Endothelial cell of umbilical vein (primary cell): Measurements from ENCODE around the gene DOCK1. TPM values are rescaled to one million over a fixed set of nuclear protein-coding genes. Genes with fewer than 3 reads are reported as not detected.

ENCODE experiments used
- BruUV-seq: library from RNA; stranded (reverse); fragments of 400-500 nt; replicated peaks from 2 replicates; lab custom pipeline; 2021; lab: Mats Ljungman, UMichigan
- CTCF ChIA-PET: fragments of 300-600, 350-600 bp; sonication (Branson Sonifier 250); formaldehyde crosslinking; loops from one replicate; lab custom pipeline; 2021; ENCODE audit warnings: antibody characterized with exemption, inconsistent platforms; lab: Charles Lee
- POLR2A ChIA-PET: fragments of 300-600, 350-600 bp; sonication (Branson Sonifier 250); formaldehyde crosslinking; loops from one replicate; lab custom pipeline; 2021; ENCODE audit warnings: antibody characterized with exemption, inconsistent platforms; lab: Charles Lee
- DNase-seq: peaks from one replicate; pipeline ENCODE4 v3.0.0-alpha.2; 2011; ENCODE audit warnings: low read depth, low spot score
- FAIRE-seq: peaks from 2 replicates; lab custom pipeline; 2011; peaks lifted over from hg19 to GRCh38; lab: Jason Lieb, UNC
- H2AFZ ChIP-seq: 2 replicates; pipeline ENCODE4 v1.6.0; 2012; ENCODE audit warnings: low read depth, low read length, control low read depth, inconsistent platforms
- H3K27ac ChIP-seq: 2 replicates; pipeline ENCODE4 v1.5.1; 2011; ENCODE audit warnings: low read depth, mild to moderate bottlenecking, control low read depth, low read length, moderate library complexity; ENCODE audit not compliant: insufficient read depth
- H3K27me3 ChIP-seq, 2 experiments: 2 replicates each; pipeline versions ENCODE4 v1.6.0 to v1.6.1; 2011; ENCODE audit warnings: low read length in 2 of 2, mixed read lengths in 1 of 2; ENCODE audit not compliant: control insufficient read depth in 2 of 2, insufficient read depth in 2 of 2
- H3K36me3 ChIP-seq, 2 experiments: 2 replicates in 1 of 2; 3 replicates in 1 of 2; pipeline ENCODE4 v1.5.1; 2011; ENCODE audit warnings: low read length in 2 of 2, mild to moderate bottlenecking in 1 of 2, moderate library complexity in 1 of 2; ENCODE audit not compliant: control insufficient read depth in 2 of 2, insufficient read depth in 2 of 2; ENCODE audit errors: extremely low read depth in 1 of 2
- H3K4me1 ChIP-seq: 3 replicates; pipeline ENCODE4 v1.5.1; 2011; ENCODE audit warnings: mild to moderate bottlenecking, low read length; ENCODE audit not compliant: control insufficient read depth, insufficient read depth; ENCODE audit errors: extremely low read depth
- H3K4me2 ChIP-seq: 2 replicates; pipeline ENCODE4 v1.6.1; 2011; ENCODE audit warnings: low read length, control low read depth, mixed read lengths; ENCODE audit not compliant: insufficient read depth
- H3K4me3 ChIP-seq, 3 experiments: fragments of 200-600 bp in 1 of 3; sonication (generic), shearing (Covaris generic) in 1 of 3; replicated peaks in 1 of 3; 2 replicates each; pipeline ENCODE4 v1.5.1; 2011 to 2016; ENCODE audit warnings: control low read depth in 3 of 3, low read length in 3 of 3, mild to moderate bottlenecking in 2 of 3, inconsistent platforms in 1 of 3, low read depth in 1 of 3, moderate library complexity in 1 of 3; ENCODE audit not compliant: insufficient read depth in 1 of 3
- H3K79me2 ChIP-seq: 2 replicates; pipeline ENCODE4 v1.6.0; 2012; ENCODE audit warnings: low read length, inconsistent platforms; ENCODE audit not compliant: control insufficient read depth, insufficient read depth
- H3K9ac ChIP-seq: replicated peaks from 2 replicates; pipeline ENCODE3; 2011; ENCODE audit warnings: low read length, control low read depth; ENCODE audit not compliant: insufficient read depth; ENCODE audit errors: extremely low read depth
- H3K9me1 ChIP-seq: replicated peaks from 3 replicates; pipeline ENCODE4 v1.6.0; 2011; ENCODE audit warnings: mild to moderate bottlenecking, low read length; ENCODE audit not compliant: control insufficient read depth, insufficient read depth; ENCODE audit errors: extremely low read depth
- H3K9me3 ChIP-seq: replicated peaks from 2 replicates; pipeline ENCODE4 v1.5.1; 2012; ENCODE audit warnings: low read length, inconsistent platforms; ENCODE audit not compliant: control insufficient read depth, insufficient read depth
- H4K20me1 ChIP-seq: replicated peaks from 2 replicates; pipeline ENCODE3; 2011; ENCODE audit warnings: mild to moderate bottlenecking, low read length; ENCODE audit not compliant: control insufficient read depth, insufficient read depth; ENCODE audit errors: extremely low read depth
- EZH2 ChIP-seq: IDR thresholded peaks from 2 replicates; pipeline ENCODE4 v1.6.1; 2012; ENCODE audit warnings: borderline replicate concordance, low read depth, mild to moderate bottlenecking, moderate library complexity, low read length, inconsistent platforms; ENCODE audit not compliant: severe bottlenecking
- FOS ChIP-seq: IDR thresholded peaks from 2 replicates; pipeline ENCODE4 v1.6.1; 2011; ENCODE audit warnings: mild to moderate bottlenecking, low read length, moderate library complexity, borderline replicate concordance; ENCODE audit not compliant: insufficient read depth
- GATA2 ChIP-seq: IDR thresholded peaks from 2 replicates; pipeline ENCODE4 v1.7.0; 2011; ENCODE audit warnings: low read depth, mild to moderate bottlenecking, moderate library complexity, mixed read lengths, low read length; ENCODE audit not compliant: insufficient read length, insufficient read depth
- JUN ChIP-seq: IDR thresholded peaks from 2 replicates; pipeline ENCODE4 v1.6.1; 2011; ENCODE audit warnings: borderline replicate concordance, low read depth; ENCODE audit not compliant: insufficient read length, insufficient read depth
- MYC ChIP-seq: IDR thresholded peaks from one replicate; pipeline ENCODE4 v1.6.1; 2011; ENCODE audit warnings: mild to moderate bottlenecking, low read depth, low read length
- POLR2A ChIP-seq: IDR thresholded peaks from 2 replicates; pipeline ENCODE4 v1.6.1; 2012; ENCODE audit warnings: low read depth, mild to moderate bottlenecking, control low read depth, low read length
- POLR2AphosphoS5 ChIP-seq: IDR thresholded peaks from 2 replicates; pipeline ENCODE4 v1.6.1; 2012; ENCODE audit warnings: low read depth, mild to moderate bottlenecking, control low read depth, low read length, moderate library complexity; ENCODE audit not compliant: insufficient read depth
- dilution Hi-C: fragments of 300-500 bp; cut with MboI; formaldehyde crosslinking; loops from one replicate; pipeline ENCODE4 v1.15.0; 2019; ENCODE audit warnings: low sequenced_read_pairs; ENCODE audit not compliant: extremely low pct_ligation_motif_present
- intact Hi-C: fragments of 100-400 bp; cut with micrococcal nuclease; formaldehyde crosslinking; loops from one replicate; pipeline ENCODE4 v1.10.0; 2022
- polyA plus RNA-seq, 4 experiments: library from polyadenylated mRNA; depleted of rRNA in 3 of 4; stranded (reverse) in 3 of 4; unstranded in 1 of 4; fragments of >200 nt; gene quantifications; 2 replicates each; pipeline versions ENCODE4 v1.2.1 to v1.2.3, GENCODE V29; 2011 to 2012; ENCODE audit warnings: missing spikeins in 1 of 4
- total RNA-seq: library from RNA; stranded (reverse); gene quantifications from 2 replicates; pipeline ENCODE4 v1.2.3, GENCODE V29; 2021
- TF ChIP-seq, protein P1 (sequence below): IDR thresholded peaks from 2 replicates; pipeline ENCODE4 v1.6.1; 2011; ENCODE audit not compliant: insufficient read depth, insufficient read length
- TF ChIP-seq, protein P2 (sequence below), 2 donors: IDR thresholded peaks; 1 replicate in 1 of 2; 2 replicates in 1 of 2; pipeline ENCODE4 v1.5.1; 2011; ENCODE audit warnings: low read length in 2 of 2, mild to moderate bottlenecking in 2 of 2, moderate library complexity in 2 of 2, control low read depth in 1 of 2, inconsistent platforms in 1 of 2, low read depth in 1 of 2; ENCODE audit not compliant: insufficient read depth in 1 of 2; ENCODE audit errors: extremely low read depth in 1 of 2

Gene DOCK1
- total and polyA plus RNA-seq, 2 donors (not counting 3 experiments of a cell fraction or from before 2014, with no cell fraction given): 22.5 to 83.1 TPM

DNA sequence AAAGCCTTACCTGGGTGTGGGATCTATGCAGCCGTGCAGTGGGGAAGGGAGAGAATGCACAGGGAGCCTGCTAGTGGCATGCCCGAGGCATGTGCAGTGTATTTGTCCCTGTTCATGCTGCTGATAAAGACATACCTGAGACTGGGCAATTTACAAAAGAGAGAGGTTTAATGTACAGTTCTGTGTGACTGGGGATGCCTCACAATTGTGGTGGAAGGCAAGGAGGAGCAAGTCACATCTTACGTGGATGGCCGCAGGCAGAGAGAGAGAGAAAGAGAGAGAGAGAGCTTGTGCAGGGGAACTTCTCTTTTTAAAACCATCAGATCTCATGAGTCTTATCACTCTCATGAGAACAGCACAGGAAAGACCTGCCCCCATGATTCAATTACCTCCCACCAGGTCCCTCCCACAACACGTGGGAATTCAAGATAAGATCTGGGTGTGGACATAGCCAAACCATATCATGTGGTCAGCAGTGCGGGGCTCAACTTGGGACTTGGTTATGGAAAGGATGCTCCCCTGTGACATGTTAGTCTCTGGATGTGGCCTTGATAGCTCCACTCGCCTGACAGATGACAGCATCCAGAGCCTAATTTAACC is 128.9 kb downstream of the DOCK1 start:
- FAIRE-seq: no peak
- TF ChIP-seq, protein P1, sequence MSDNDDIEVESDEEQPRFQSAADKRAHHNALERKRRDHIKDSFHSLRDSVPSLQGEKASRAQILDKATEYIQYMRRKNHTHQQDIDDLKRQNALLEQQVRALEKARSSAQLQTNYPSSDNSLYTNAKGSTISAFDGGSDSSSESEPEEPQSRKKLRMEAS: no peak
- no peak for TF ChIP-seq EZH2
- TF ChIP-seq POLR2AphosphoS5: no peak
- POLR2A ChIA-PET: interaction anchor here (0.5 kb wide), 1 partner anchor 8 kb away, joined by 3 read pairs; no protein-coding TSS in a partner anchor
- H2AFZ ChIP-seq: no peak overlapping the region
- H3K9ac ChIP-seq: no peak overlapping the region
- no peaks in the 10 kb centered on the region for H3K27me3 ChIP-seq
- CTCF ChIA-PET: no interaction called here
- H3K4me1 ChIP-seq: no peaks in the 10 kb centered on the region
- dilution Hi-C loops (no loop called here), intact Hi-C loops (no loop called here)
- H3K4me2 ChIP-seq: no peak overlapping the region
- H3K36me3 ChIP-seq: peaks cover 15 to 31% of the 10 kb centered on the region in 2 experiments
- no peaks in the 10 kb centered on the region for H3K9me1 ChIP-seq
- H3K4me3 ChIP-seq: no peak overlapping the region
- BruUV-seq: no TSS peak
- DNase-seq: no peak
- H4K20me1 ChIP-seq: no peaks in the 10 kb centered on the region
- H3K9me3 ChIP-seq: no peaks in the 10 kb centered on the region
- H3K27ac ChIP-seq: no peak overlapping the region
- no peaks in the 10 kb centered on the region for H3K79me2 ChIP-seq

DNA sequence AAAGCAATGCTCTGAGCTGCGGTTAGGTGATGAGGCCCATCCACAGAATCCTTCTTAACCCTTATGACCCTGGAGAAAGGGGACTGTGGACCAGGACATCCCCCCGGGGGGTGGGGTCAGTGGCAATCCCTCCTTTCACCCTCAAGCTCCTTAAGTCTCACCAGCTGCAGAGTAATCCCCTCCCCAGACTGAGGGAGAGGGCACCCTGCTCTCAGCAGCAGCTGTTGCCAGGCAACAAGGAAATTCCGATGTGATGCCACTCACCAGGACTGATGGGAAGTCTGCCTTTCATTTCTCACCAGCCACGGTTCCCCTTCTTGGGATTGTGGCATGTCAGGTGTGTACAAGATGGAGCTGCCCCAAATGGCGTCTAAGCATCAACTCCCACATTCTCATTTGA is 129.6 kb downstream of the DOCK1 start:
- no peak overlapping the region for H3K27ac ChIP-seq
- dilution Hi-C loops (no loop called here), intact Hi-C loops (no loop called here)
- no peak overlapping the region for H3K4me3 ChIP-seq
- POLR2A ChIA-PET: interaction anchor here (0.5 kb wide), 1 partner anchor 9 kb away, joined by 3 read pairs; no protein-coding TSS in a partner anchor
- no peaks in the 10 kb centered on the region for H3K79me2 ChIP-seq
- no peak for FAIRE-seq
- H3K9me3 ChIP-seq: no peaks in the 10 kb centered on the region
- H4K20me1 ChIP-seq: no peaks in the 10 kb centered on the region
- no peak overlapping the region for H3K9ac ChIP-seq
- BruUV-seq: no TSS peak
- no peak overlapping the region for H3K4me2 ChIP-seq
- TF ChIP-seq POLR2A (no peak), EZH2 (no peak), JUN (no peak), POLR2AphosphoS5 (no peak), GATA2 (no peak), FOS (no peak), MYC (no peak)
- TF ChIP-seq, protein P2, sequence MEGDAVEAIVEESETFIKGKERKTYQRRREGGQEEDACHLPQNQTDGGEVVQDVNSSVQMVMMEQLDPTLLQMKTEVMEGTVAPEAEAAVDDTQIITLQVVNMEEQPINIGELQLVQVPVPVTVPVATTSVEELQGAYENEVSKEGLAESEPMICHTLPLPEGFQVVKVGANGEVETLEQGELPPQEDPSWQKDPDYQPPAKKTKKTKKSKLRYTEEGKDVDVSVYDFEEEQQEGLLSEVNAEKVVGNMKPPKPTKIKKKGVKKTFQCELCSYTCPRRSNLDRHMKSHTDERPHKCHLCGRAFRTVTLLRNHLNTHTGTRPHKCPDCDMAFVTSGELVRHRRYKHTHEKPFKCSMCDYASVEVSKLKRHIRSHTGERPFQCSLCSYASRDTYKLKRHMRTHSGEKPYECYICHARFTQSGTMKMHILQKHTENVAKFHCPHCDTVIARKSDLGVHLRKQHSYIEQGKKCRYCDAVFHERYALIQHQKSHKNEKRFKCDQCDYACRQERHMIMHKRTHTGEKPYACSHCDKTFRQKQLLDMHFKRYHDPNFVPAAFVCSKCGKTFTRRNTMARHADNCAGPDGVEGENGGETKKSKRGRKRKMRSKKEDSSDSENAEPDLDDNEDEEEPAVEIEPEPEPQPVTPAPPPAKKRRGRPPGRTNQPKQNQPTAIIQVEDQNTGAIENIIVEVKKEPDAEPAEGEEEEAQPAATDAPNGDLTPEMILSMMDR (IDR thresholded peaks at IDR 0.05; ENCODE audit: extremely low read depth in 1 of 2, insufficient read depth in 1 of 2, low read depth in 1 of 2, low read length in 2 of 2): no peak
- TF ChIP-seq, protein P1: no peak
- H2AFZ ChIP-seq: no peak overlapping the region
- peaks cover 15 to 33% of the 10 kb centered on the region in 2 experiments for H3K36me3 ChIP-seq
- DNase-seq: no peak
- H3K4me1 ChIP-seq: no peaks in the 10 kb centered on the region
- no peaks in the 10 kb centered on the region for H3K9me1 ChIP-seq
- H3K27me3 ChIP-seq: no peaks in the 10 kb centered on the region
- CTCF ChIA-PET: no interaction called here
